Parathyroid adenoma (tissue), 2 donors: ENCODE data around the gene AUTS2.

ENCODE experiments used
- H2AFZ ChIP-seq: fragments of 300-600 bp; sonication (generic); one replicate; pipeline ENCODE4 v1.7.0; 2017; ENCODE audit warnings: antibody characterized with exemption, mild to moderate bottlenecking
- H3K27ac ChIP-seq: fragments of 300-600 bp; sonication (generic); one replicate; pipeline ENCODE4 v1.7.0; 2017
- H3K27me3 ChIP-seq: fragments of 300-600 bp; sonication (generic); one replicate; pipeline ENCODE4 v1.7.0; 2017; ENCODE audit warnings: low read length; ENCODE audit not compliant: control insufficient read depth, insufficient read depth
- H3K36me3 ChIP-seq: fragments of 300-600 bp; sonication (generic); one replicate; pipeline ENCODE4 v1.7.0; 2017; ENCODE audit warnings: low read length; ENCODE audit not compliant: control insufficient read depth, insufficient read depth
- H3K4me1 ChIP-seq: fragments of 300-600 bp; sonication (generic); one replicate; pipeline ENCODE4 v1.7.0; 2017; ENCODE audit warnings: control low read depth
- H3K4me2 ChIP-seq: fragments of 300-600 bp; sonication (generic); one replicate; pipeline ENCODE4 v1.7.0; 2017; ENCODE audit warnings: low read length
- H3K4me3 ChIP-seq: fragments of 300-600 bp; sonication (generic); one replicate; pipeline ENCODE4 v1.7.0; 2017; ENCODE audit warnings: low read depth, low read length
- H3K79me2 ChIP-seq: fragments of 300-600 bp; sonication (generic); one replicate; pipeline ENCODE4 v1.7.0; 2017; ENCODE audit warnings: control low read depth
- H3K9ac ChIP-seq: fragments of 300-600 bp; sonication (generic); one replicate; pipeline ENCODE4 v1.7.0; 2017; ENCODE audit warnings: mild to moderate bottlenecking
- H3K9me3 ChIP-seq: fragments of 300-600 bp; sonication (generic); one replicate; pipeline ENCODE4 v1.7.0; 2017; ENCODE audit warnings: low read length; ENCODE audit not compliant: control insufficient read depth
- CTCF ChIP-seq: fragments of 300-600 bp; sonication (generic); IDR thresholded peaks from one replicate; pipeline ENCODE4 v1.7.0; 2017; ENCODE audit warnings: antibody characterized with exemption, mild to moderate bottlenecking
- donor health status: primary hyperparathyroidism.

The AUTS2 gene

GRCh38 chr7:70706698-70707097 is 1108.4 kb downstream of the AUTS2 start:
- peaks cover 2% of the 10 kb centered on the region for H3K79me2 ChIP-seq
- H2AFZ ChIP-seq, result no peak overlapping the region
- no peaks in the 10 kb centered on the region for H3K4me1 ChIP-seq
- H3K9ac ChIP-seq, result no peak overlapping the region
- TF ChIP-seq CTCF, result no peak
- H3K27ac ChIP-seq, result no peak overlapping the region
- H3K36me3 ChIP-seq, result no peaks in the 10 kb centered on the region
- H3K4me3 ChIP-seq, result no peak overlapping the region
- no peaks in the 10 kb centered on the region for H3K9me3 ChIP-seq
- H3K27me3 ChIP-seq, result no peaks in the 10 kb centered on the region
- no peak overlapping the region for H3K4me2 ChIP-seq

GRCh38 chr7:70707823-70708243 is 1109.6 kb downstream of the AUTS2 start:
- TF ChIP-seq CTCF, result no peak
- H3K36me3 ChIP-seq, result no peaks in the 10 kb centered on the region
- no peak overlapping the region for H3K4me2 ChIP-seq
- H3K27me3 ChIP-seq, result no peaks in the 10 kb centered on the region
- no peaks in the 10 kb centered on the region for H3K4me1 ChIP-seq
- H3K9me3 ChIP-seq, result no peaks in the 10 kb centered on the region
- H3K79me2 ChIP-seq, result peaks cover 2% of the 10 kb centered on the region
- no peak overlapping the region for H3K9ac ChIP-seq
- H3K4me3 ChIP-seq, result no peak overlapping the region
- H2AFZ ChIP-seq, result no peak overlapping the region
- H3K27ac ChIP-seq, result no peak overlapping the region

- no peak overlapping the region for H3K4me2 ChIP-seq
- no peak for TF ChIP-seq CTCF
- no peak overlapping the region for H2AFZ ChIP-seq
- no peaks in the 10 kb centered on the region for H3K27me3 ChIP-seq
- no peak overlapping the region for H3K4me3 ChIP-seq
- no peak overlapping the region for H3K9ac ChIP-seq
- H3K27ac ChIP-seq, result no peak overlapping the region
- H3K36me3 ChIP-seq, result no peaks in the 10 kb centered on the region
- no peaks in the 10 kb centered on the region for H3K4me1 ChIP-seq
- peaks cover 2% of the 10 kb centered on the region for H3K79me2 ChIP-seq
- H3K9me3 ChIP-seq, result no peaks in the 10 kb centered on the region
These were observed 1111.8 kb downstream of the AUTS2 start for GRCh38 chr7:70710011-70710480.

- Histone ChIP-seq H3K27ac (no peak overlapping the region), H3K79me2 (peaks cover 2% of the 10 kb centered on the region), H3K4me2 (no peak overlapping the region), H3K4me1 (no peaks in the 10 kb centered on the region), H3K9ac (no peak overlapping the region), H3K36me3 (no peaks in the 10 kb centered on the region), H3K9me3 (no peaks in the 10 kb centered on the region), H2AFZ (no peak overlapping the region), H3K4me3 (no peak overlapping the region), H3K27me3 (no peaks in the 10 kb centered on the region)
- no peak for TF ChIP-seq CTCF
These were observed 1112.4 kb downstream of the AUTS2 start for GRCh38 chr7:70710651-70711050.

GRCh38 chr7:70711452-70711851 is 1113.2 kb downstream of the AUTS2 start:
- H3K27ac ChIP-seq, result no peak overlapping the region
- no peak for TF ChIP-seq CTCF
- no peak overlapping the region for H3K4me2 ChIP-seq

More at GRCh38 chr7:70711452-70711851, 1113.2 kb downstream of the AUTS2 start:
- Histone ChIP-seq H3K9me3 (no peaks in the 10 kb centered on the region), H3K4me3 (no peak overlapping the region), H2AFZ (no peak overlapping the region), H3K36me3 (no peaks in the 10 kb centered on the region), H3K27me3 (no peaks in the 10 kb centered on the region), H3K9ac (no peak overlapping the region), H3K4me1 (no peaks in the 10 kb centered on the region), H3K79me2 (peaks cover 2% of the 10 kb centered on the region)
